ENCODE measurements around the gene PRM3.

PRM3 gene

DNA sequence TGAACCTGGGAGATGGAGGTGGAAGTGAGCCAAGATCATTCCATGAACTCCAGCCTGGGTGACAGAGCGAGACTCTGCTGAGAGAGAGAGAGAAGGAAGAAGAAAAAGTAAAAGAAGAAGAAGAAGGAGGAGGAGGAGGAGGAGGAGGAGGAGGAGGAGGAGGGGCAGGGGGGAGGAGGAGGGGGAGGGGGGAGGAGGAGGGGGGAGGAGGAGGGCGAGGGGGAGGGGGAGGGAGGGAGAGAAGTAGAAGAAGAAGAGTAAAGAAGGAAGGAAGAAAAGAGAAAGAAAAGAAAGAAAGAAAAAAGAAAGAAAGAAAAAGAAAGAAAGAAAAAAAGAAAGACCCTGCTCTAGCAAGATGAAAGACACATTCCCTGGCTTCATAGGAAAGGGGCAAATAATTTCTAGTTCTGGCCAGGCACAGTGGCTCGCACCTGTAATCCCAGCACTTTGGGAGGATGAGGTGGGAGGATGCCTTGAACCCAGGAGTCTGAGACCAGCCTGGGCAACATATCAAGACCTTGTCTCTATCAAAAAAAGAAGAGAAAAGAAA lies 41.1 kb downstream of the PRM3 start:
- Histone ChIP-seq H3K23ac (ENCODE audit: low read length in 2 of 2) (no peak overlapping the region), H2BK15ac (ENCODE audit: low read depth, poor library complexity, severe bottlenecking) (no peak overlapping the region), H3K9ac (ENCODE audit: low read length) (no peak overlapping the region), H3K4me3 (ENCODE audit: insufficient read depth in 1 of 2, low read depth in 1 of 2, low read length in 2 of 2) (no peak overlapping the region), H2BK120ac (ENCODE audit: low read depth, low read length) (no peak overlapping the region), H3K4me1 (ENCODE audit: control insufficient read depth, insufficient read depth, low read depth, low read length) (peaks cover 2% of the 10 kb centered on the region), H2BK12ac (ENCODE audit: low read length in 2 of 2) (no peak overlapping the region), H2AK5ac (ENCODE audit: low read length, severe bottlenecking) (no peak overlapping the region), H3K14ac (ENCODE audit: low read length in 2 of 2) (no peak overlapping the region), H3K27me3 (ENCODE audit: control insufficient read depth in 1 of 2, insufficient read depth in 1 of 2, low read length in 2 of 2) (no peaks in the 10 kb centered on the region), H3K27ac (ENCODE audit: low read length, poor library complexity, severe bottlenecking) (no peak overlapping the region), H2BK5ac (ENCODE audit: low read depth, low read length, poor library complexity, severe bottlenecking) (no peak overlapping the region), H3K79me1 (replicated peaks; ENCODE audit: low read length, poor library complexity, severe bottlenecking) (no peaks in the 10 kb centered on the region), H2AFZ (ENCODE audit: low read depth, low read length) (no peak overlapping the region), H3K36me3 (ENCODE audit: control insufficient read depth in 1 of 2, insufficient read depth in 2 of 2, low read depth in 1 of 2, low read length in 2 of 2) (no peaks in the 10 kb centered on the region), H3K4me2 (ENCODE audit: low read length, poor library complexity, severe bottlenecking) (no peak overlapping the region), H4K8ac (ENCODE audit: low read length) (no peak overlapping the region), H4K91ac (ENCODE audit: low read length) (no peak overlapping the region), H3K4ac (ENCODE audit: low read depth in 1 of 2, low read length in 2 of 2) (no peak overlapping the region), H3K18ac (ENCODE audit: low read depth in 1 of 2, low read length in 2 of 2) (no peak overlapping the region), H3K9me3 (ENCODE audit: control insufficient read depth, low read length) (no peaks in the 10 kb centered on the region)
- WGBS = 95% methylated on average over 1 of the region's 3 CpGs
- DNase-seq = no peak

DNA sequence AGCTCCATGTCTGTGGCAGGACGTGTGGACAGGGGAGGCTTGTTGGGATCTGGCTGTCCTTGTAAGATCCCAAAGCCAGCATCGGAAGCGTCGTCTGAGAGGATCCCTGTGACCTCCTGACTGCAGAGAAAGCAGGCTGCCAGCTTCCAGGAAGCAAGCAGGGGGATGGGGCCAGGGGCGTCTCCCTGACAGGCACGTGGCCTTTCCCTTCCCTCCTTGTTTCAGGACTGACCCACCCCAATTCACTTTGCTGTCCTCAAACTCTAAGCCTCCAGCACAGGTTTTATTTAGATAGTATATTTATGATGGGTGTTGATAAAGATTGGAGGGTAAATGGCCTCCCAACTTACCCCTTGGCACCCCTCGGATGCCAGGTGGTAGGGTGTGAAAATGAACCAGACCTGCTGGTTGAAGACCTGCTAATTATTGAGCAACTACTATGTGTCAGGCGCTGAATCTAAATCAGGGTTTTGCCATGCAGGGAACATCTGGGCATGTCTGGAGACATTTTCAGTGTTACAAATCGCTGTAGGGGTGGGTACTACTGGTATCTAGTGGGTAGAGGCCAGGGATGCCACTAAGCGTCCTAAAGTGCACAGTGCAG lies 42.0 kb downstream of the PRM3 start:
- no peak overlapping the region for H3K4me2 ChIP-seq (ENCODE audit: low read length, poor library complexity, severe bottlenecking)
- 66% methylated on average over 9 of the region's 10 CpGs for WGBS
- H2AK5ac ChIP-seq (ENCODE audit: low read length, severe bottlenecking) = no peak overlapping the region

GRCh38 chr16:11229906-11230305 lies 43.5 kb downstream of the PRM3 start:
- Histone ChIP-seq H2AFZ (ENCODE audit: low read depth, low read length) (no peak overlapping the region), H3K23ac (ENCODE audit: low read length in 2 of 2) (no peak overlapping the region), H3K4me1 (ENCODE audit: control insufficient read depth, insufficient read depth, low read depth, low read length) (peaks cover 2% of the 10 kb centered on the region), H2BK12ac (ENCODE audit: low read length in 2 of 2) (no peak overlapping the region), H3K18ac (ENCODE audit: low read depth in 1 of 2, low read length in 2 of 2) (no peak overlapping the region), H2BK120ac (ENCODE audit: low read depth, low read length) (no peak overlapping the region), H3K9me3 (ENCODE audit: control insufficient read depth, low read length) (no peaks in the 10 kb centered on the region), H3K4ac (ENCODE audit: low read depth in 1 of 2, low read length in 2 of 2) (no peak overlapping the region), H2BK5ac (ENCODE audit: low read depth, low read length, poor library complexity, severe bottlenecking) (no peak overlapping the region), H3K9ac (ENCODE audit: low read length) (no peak overlapping the region), H4K8ac (ENCODE audit: low read length) (no peak overlapping the region), H3K27ac (ENCODE audit: low read length, poor library complexity, severe bottlenecking) (no peak overlapping the region), H4K91ac (ENCODE audit: low read length) (no peak overlapping the region), H3K36me3 (ENCODE audit: control insufficient read depth in 1 of 2, insufficient read depth in 2 of 2, low read depth in 1 of 2, low read length in 2 of 2) (no peaks in the 10 kb centered on the region), H3K14ac (ENCODE audit: low read length in 2 of 2) (no peak overlapping the region), H3K4me3 (ENCODE audit: insufficient read depth in 1 of 2, low read depth in 1 of 2, low read length in 2 of 2) (no peak overlapping the region), H3K4me2 (ENCODE audit: low read length, poor library complexity, severe bottlenecking) (no peak overlapping the region), H2BK15ac (ENCODE audit: low read depth, poor library complexity, severe bottlenecking) (no peak overlapping the region), H3K79me1 (replicated peaks; ENCODE audit: low read length, poor library complexity, severe bottlenecking) (no peaks in the 10 kb centered on the region), H3K27me3 (ENCODE audit: control insufficient read depth in 1 of 2, insufficient read depth in 1 of 2, low read length in 2 of 2) (no peaks in the 10 kb centered on the region), H2AK5ac (ENCODE audit: low read length, severe bottlenecking) (no peak overlapping the region)
- DNase-seq = no peak
- 95% methylated on average over 4 of the region's 4 CpGs for WGBS

More for the DNA sequence above, 42.0 kb downstream of the PRM3 start:
- H3K9ac ChIP-seq (ENCODE audit: low read length) = no peak overlapping the region
- H4K91ac ChIP-seq (ENCODE audit: low read length) = no peak overlapping the region
- peak overlapping the region; percentile 82 for H4K8ac ChIP-seq (ENCODE audit: low read length)
- H2BK12ac ChIP-seq (ENCODE audit: low read length in 2 of 2) = peak overlapping the region in 1 of 2 experiments; percentile 3
- H3K18ac ChIP-seq (ENCODE audit: low read depth in 1 of 2, low read length in 2 of 2) = no peak overlapping the region
- H3K4me1 ChIP-seq (ENCODE audit: control insufficient read depth, insufficient read depth, low read depth, low read length) = peaks cover 2% of the 10 kb centered on the region
- no peaks in the 10 kb centered on the region for H3K79me1 ChIP-seq (replicated peaks; ENCODE audit: low read length, poor library complexity, severe bottlenecking)
- H3K23ac ChIP-seq (ENCODE audit: low read length in 2 of 2) = no peak overlapping the region
- no peaks in the 10 kb centered on the region for H3K9me3 ChIP-seq (ENCODE audit: control insufficient read depth, low read length)
- no peak overlapping the region for H3K14ac ChIP-seq (ENCODE audit: low read length in 2 of 2)
- H2BK120ac ChIP-seq (ENCODE audit: low read depth, low read length) = no peak overlapping the region
- H3K4ac ChIP-seq (ENCODE audit: low read depth in 1 of 2, low read length in 2 of 2) = peak overlapping the region in 1 of 2 experiments; percentile 15
- no peak overlapping the region for H3K4me3 ChIP-seq (ENCODE audit: insufficient read depth in 1 of 2, low read depth in 1 of 2, low read length in 2 of 2)
- no peak overlapping the region for H2BK15ac ChIP-seq (ENCODE audit: low read depth, poor library complexity, severe bottlenecking)
- H2BK5ac ChIP-seq (ENCODE audit: low read depth, low read length, poor library complexity, severe bottlenecking) = no peak overlapping the region
- no peak overlapping the region for H3K27ac ChIP-seq (ENCODE audit: low read length, poor library complexity, severe bottlenecking)
- H3K36me3 ChIP-seq (ENCODE audit: control insufficient read depth in 1 of 2, insufficient read depth in 2 of 2, low read depth in 1 of 2, low read length in 2 of 2) = no peaks in the 10 kb centered on the region
- H3K27me3 ChIP-seq (ENCODE audit: control insufficient read depth in 1 of 2, insufficient read depth in 1 of 2, low read length in 2 of 2) = no peaks in the 10 kb centered on the region
- no peak for DNase-seq
- H2AFZ ChIP-seq (ENCODE audit: low read depth, low read length) = no peak overlapping the region

DNA sequence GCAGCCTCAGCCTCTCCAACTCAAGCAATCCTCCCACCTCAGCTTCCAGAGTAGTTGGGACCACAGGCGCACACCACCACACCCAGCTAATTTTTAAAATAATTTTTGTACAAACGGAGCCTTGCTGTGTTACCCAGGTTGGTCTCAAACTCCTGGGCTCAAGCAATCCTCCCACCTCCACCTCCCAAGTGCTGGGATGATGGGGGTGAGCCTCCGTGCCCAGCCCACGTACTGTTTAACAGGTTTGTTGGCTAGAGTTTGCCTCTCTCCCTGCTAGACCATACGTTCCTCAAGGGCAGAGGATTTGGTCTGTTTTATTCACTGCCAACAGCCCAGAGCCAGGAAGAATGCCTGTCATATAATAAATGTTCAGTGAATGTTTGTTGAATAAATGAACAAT lies 44.0 kb downstream of the PRM3 start:
- H3K23ac ChIP-seq (ENCODE audit: low read length in 2 of 2) = no peak overlapping the region
- no peak overlapping the region for H2BK5ac ChIP-seq (ENCODE audit: low read depth, low read length, poor library complexity, severe bottlenecking)
- no peak overlapping the region for H3K18ac ChIP-seq (ENCODE audit: low read depth in 1 of 2, low read length in 2 of 2)
- H3K79me1 ChIP-seq (replicated peaks; ENCODE audit: low read length, poor library complexity, severe bottlenecking) = no peaks in the 10 kb centered on the region
- no peak overlapping the region for H3K4me2 ChIP-seq (ENCODE audit: low read length, poor library complexity, severe bottlenecking)
- 90% methylated on average over 5 of the region's 5 CpGs for WGBS
- no peak overlapping the region for H3K9ac ChIP-seq (ENCODE audit: low read length)
- H3K27me3 ChIP-seq (ENCODE audit: control insufficient read depth in 1 of 2, insufficient read depth in 1 of 2, low read length in 2 of 2) = no peaks in the 10 kb centered on the region
- H2BK12ac ChIP-seq (ENCODE audit: low read length in 2 of 2) = no peak overlapping the region
- no peak overlapping the region for H4K91ac ChIP-seq (ENCODE audit: low read length)
- no peak overlapping the region for H2AFZ ChIP-seq (ENCODE audit: low read depth, low read length)
- no peaks in the 10 kb centered on the region for H3K36me3 ChIP-seq (ENCODE audit: control insufficient read depth in 1 of 2, insufficient read depth in 2 of 2, low read depth in 1 of 2, low read length in 2 of 2)
- no peak overlapping the region for H3K4ac ChIP-seq (ENCODE audit: low read depth in 1 of 2, low read length in 2 of 2)
- peaks cover 3% of the 10 kb centered on the region for H3K4me1 ChIP-seq (ENCODE audit: control insufficient read depth, insufficient read depth, low read depth, low read length)
- H3K14ac ChIP-seq (ENCODE audit: low read length in 2 of 2) = no peak overlapping the region
- H4K8ac ChIP-seq (ENCODE audit: low read length) = no peak overlapping the region
- H3K4me3 ChIP-seq (ENCODE audit: insufficient read depth in 1 of 2, low read depth in 1 of 2, low read length in 2 of 2) = no peak overlapping the region
- H3K27ac ChIP-seq (ENCODE audit: low read length, poor library complexity, severe bottlenecking) = no peak overlapping the region
- no peak overlapping the region for H2BK15ac ChIP-seq (ENCODE audit: low read depth, poor library complexity, severe bottlenecking)
- H2BK120ac ChIP-seq (ENCODE audit: low read depth, low read length) = no peak overlapping the region
- no peak overlapping the region for H2AK5ac ChIP-seq (ENCODE audit: low read length, severe bottlenecking)
- H3K9me3 ChIP-seq (ENCODE audit: control insufficient read depth, low read length) = no peaks in the 10 kb centered on the region
- no peak for DNase-seq

Data from mesenchymal stem cell (in vitro differentiated cells and primary cell).